ENCODE measurements around the gene CTIF.

CTIF gene

GRCh38 chr18:48801728-48802542, 263.1 kb downstream of the CTIF start:
- peaks cover 9% of the 10 kb centered on the region for H3F3A ChIP-seq (ENCODE audit: insufficient read depth, low read length)
- peaks cover 36% of the 10 kb centered on the region for H3K4me1 ChIP-seq (ENCODE audit: low read length)
- no peaks in the 10 kb centered on the region for H3K9me3 ChIP-seq (replicated peaks; ENCODE audit: insufficient read depth, low read length)
- no peaks in the 10 kb centered on the region for H3K36me3 ChIP-seq (replicated peaks; ENCODE audit: insufficient read depth, low read length)
- H2AFZ ChIP-seq (ENCODE audit: low read length), result no peak overlapping the region
- peak overlapping the region; percentile 70 for H3K27ac ChIP-seq (ENCODE audit: low read length)
- H3K27me3 ChIP-seq (replicated peaks; ENCODE audit: insufficient read depth, low read length), result no peaks in the 10 kb centered on the region
- no peaks in the 10 kb centered on the region for H4K20me1 ChIP-seq (ENCODE audit: insufficient read depth, low read length)
- no peaks in the 10 kb centered on the region for H3K9me2 ChIP-seq (replicated peaks; ENCODE audit: insufficient read depth, low read length)
- no peak for DNase-seq
- H3K4me3 ChIP-seq (ENCODE audit: low read length), result no peak overlapping the region
- H3K79me2 ChIP-seq (ENCODE audit: low read length), result no peaks in the 10 kb centered on the region
- TF ChIP-seq EZH2phosphoT487 (IDR thresholded peaks at IDR 0.05; ENCODE audit: low read length), result no peak
- TF ChIP-seq EZH2 (optimal IDR thresholded peaks at IDR 0.05; ENCODE audit: low read depth, low read length), result no peak
- TF ChIP-seq CTCF (IDR thresholded peaks at IDR 0.05; ENCODE audit: low read length), result no peak
- H3K4me2 ChIP-seq (ENCODE audit: low read depth, low read length), result peak overlapping the region; percentile 62
- peak overlapping the region; percentile 8; the same call in 1 of the 2 replicates for H3K9ac ChIP-seq (ENCODE audit: low read length)

- no peak overlapping the region for H3K9ac ChIP-seq (ENCODE audit: low read length)
- no peak overlapping the region for H3K4me3 ChIP-seq (ENCODE audit: low read length)
- H3K9me2 ChIP-seq (replicated peaks; ENCODE audit: insufficient read depth, low read length), result no peaks in the 10 kb centered on the region
- no peaks in the 10 kb centered on the region for H4K20me1 ChIP-seq (ENCODE audit: insufficient read depth, low read length)
- no peak for TF ChIP-seq CTCF (IDR thresholded peaks at IDR 0.05; ENCODE audit: low read length)
- no peak for TF ChIP-seq EZH2phosphoT487 (IDR thresholded peaks at IDR 0.05; ENCODE audit: low read length)
- TF ChIP-seq EZH2 (optimal IDR thresholded peaks at IDR 0.05; ENCODE audit: low read depth, low read length), result no peak
- no peaks in the 10 kb centered on the region for H3K79me2 ChIP-seq (ENCODE audit: low read length)
- H3F3A ChIP-seq (ENCODE audit: insufficient read depth, low read length), result peaks cover 13% of the 10 kb centered on the region
- no peaks in the 10 kb centered on the region for H3K27me3 ChIP-seq (replicated peaks; ENCODE audit: insufficient read depth, low read length)
- no peak overlapping the region for H3K4me2 ChIP-seq (ENCODE audit: low read depth, low read length)
- H3K4me1 ChIP-seq (ENCODE audit: low read length), result peaks cover 40% of the 10 kb centered on the region
- H2AFZ ChIP-seq (ENCODE audit: low read length), result no peak overlapping the region
- no peak for DNase-seq
- peak overlapping the region; percentile 70; the same call in 1 of the 2 replicates for H3K27ac ChIP-seq (ENCODE audit: low read length)
- no peaks in the 10 kb centered on the region for H3K9me3 ChIP-seq (replicated peaks; ENCODE audit: insufficient read depth, low read length)
- H3K36me3 ChIP-seq (replicated peaks; ENCODE audit: insufficient read depth, low read length), result no peaks in the 10 kb centered on the region
These were observed 263.9 kb downstream of the CTIF start for GRCh38 chr18:48802543-48803290.

- H3K79me2 ChIP-seq (ENCODE audit: low read length), result no peaks in the 10 kb centered on the region
- H3K4me3 ChIP-seq (ENCODE audit: low read length), result no peak overlapping the region
- H3K36me3 ChIP-seq (replicated peaks; ENCODE audit: insufficient read depth, low read length), result no peaks in the 10 kb centered on the region
- H3K9me2 ChIP-seq (replicated peaks; ENCODE audit: insufficient read depth, low read length), result no peaks in the 10 kb centered on the region
- no peak overlapping the region for H2AFZ ChIP-seq (ENCODE audit: low read length)
- no peak overlapping the region for H3K27ac ChIP-seq (ENCODE audit: low read length)
- no peak overlapping the region for H3K4me2 ChIP-seq (ENCODE audit: low read depth, low read length)
- no peak for TF ChIP-seq EZH2 (optimal IDR thresholded peaks at IDR 0.05; ENCODE audit: low read depth, low read length)
- no peak for TF ChIP-seq EZH2phosphoT487 (IDR thresholded peaks at IDR 0.05; ENCODE audit: low read length)
- no peak for TF ChIP-seq CTCF (IDR thresholded peaks at IDR 0.05; ENCODE audit: low read length)
- H3K4me1 ChIP-seq (ENCODE audit: low read length), result peaks cover 40% of the 10 kb centered on the region
- no peaks in the 10 kb centered on the region for H4K20me1 ChIP-seq (ENCODE audit: insufficient read depth, low read length)
- no peak for DNase-seq
- no peaks in the 10 kb centered on the region for H3K27me3 ChIP-seq (replicated peaks; ENCODE audit: insufficient read depth, low read length)
- no peak overlapping the region for H3K9ac ChIP-seq (ENCODE audit: low read length)
- H3K9me3 ChIP-seq (replicated peaks; ENCODE audit: insufficient read depth, low read length), result no peaks in the 10 kb centered on the region
- peaks cover 13% of the 10 kb centered on the region for H3F3A ChIP-seq (ENCODE audit: insufficient read depth, low read length)
These were observed 264.7 kb downstream of the CTIF start for GRCh38 chr18:48803518-48803917.

All from MM.1S (cell line).